Amniotic epithelial cell (primary cell): ENCODE measurements around the gene GCN1.

Experiments
- DNase-seq: peaks from one replicate; pipeline ENCODE4 v3.0.0-alpha.2; 2010; ENCODE audit warnings: low read depth

The GCN1 gene

GRCh38 chr12:120142231-120142877, 52.2 kb downstream of the GCN1 start:
- DNase-seq, result peak; percentile 19

- DNase-seq, result no peak
These were observed 53.2 kb downstream of the GCN1 start for GRCh38 chr12:120141336-120141735.

GRCh38 chr12:120140603-120141002, 53.9 kb downstream of the GCN1 start:
- no peak for DNase-seq

GRCh38 chr12:120139958-120140357, 54.6 kb downstream of the GCN1 start:
- no peak for DNase-seq

GRCh38 chr12:120138366-120138765, 56.1 kb downstream of the GCN1 start:
- no peak for DNase-seq

GRCh38 chr12:120137833-120138232, 56.7 kb downstream of the GCN1 start:
- DNase-seq, result no peak

GRCh38 chr12:120136093-120136770, 58.3 kb downstream of the GCN1 start:
- no peak for DNase-seq

- DNase-seq, result no peak
These were observed 60.1 kb downstream of the GCN1 start for GRCh38 chr12:120134307-120134980.

- no peak for DNase-seq
These were observed 61.6 kb downstream of the GCN1 start for GRCh38 chr12:120132863-120133385.

GRCh38 chr12:120132054-120132836, 62.3 kb downstream of the GCN1 start:
- DNase-seq, result no peak

- no peak for DNase-seq
These were observed 63.4 kb downstream of the GCN1 start for GRCh38 chr12:120131116-120131515.

- no peak for DNase-seq
These were observed 64.5 kb downstream of the GCN1 start for GRCh38 chr12:120130011-120130410.

GRCh38 chr12:120126635-120127005, 67.9 kb downstream of the GCN1 start:
- DNase-seq, result peak; percentile 42

GRCh38 chr12:120125792-120126634, 68.5 kb downstream of the GCN1 start:
- peak; percentile 19 for DNase-seq

GRCh38 chr12:120125029-120125428, 69.5 kb downstream of the GCN1 start:
- no peak for DNase-seq

- no peak for DNase-seq
These were observed 72.7 kb downstream of the GCN1 start for GRCh38 chr12:120121766-120122293.

- no peak for DNase-seq
These were observed 73.2 kb downstream of the GCN1 start for GRCh38 chr12:120121343-120121742.

- DNase-seq, result peak; percentile 40
These were observed 75.1 kb downstream of the GCN1 start for GRCh38 chr12:120119271-120119973.

GRCh38 chr12:120118321-120119061, 76.0 kb downstream of the GCN1 start:
- DNase-seq, result peak; percentile 72

- DNase-seq, result no peak
These were observed 76.6 kb downstream of the GCN1 start for GRCh38 chr12:120117961-120118320.
